ENCODE data around the gene INPP4A. TPM values are rescaled to one million over a fixed set of nuclear protein-coding genes. Genes with fewer than 3 reads are reported as not detected.

Gene INPP4A
- total and polyA plus RNA-seq, 2 of the 13 experiments (the other 11 are each of a cell fraction or from before 2014, with no cell fraction given) = 10.1 to 10.9 TPM

DNA sequence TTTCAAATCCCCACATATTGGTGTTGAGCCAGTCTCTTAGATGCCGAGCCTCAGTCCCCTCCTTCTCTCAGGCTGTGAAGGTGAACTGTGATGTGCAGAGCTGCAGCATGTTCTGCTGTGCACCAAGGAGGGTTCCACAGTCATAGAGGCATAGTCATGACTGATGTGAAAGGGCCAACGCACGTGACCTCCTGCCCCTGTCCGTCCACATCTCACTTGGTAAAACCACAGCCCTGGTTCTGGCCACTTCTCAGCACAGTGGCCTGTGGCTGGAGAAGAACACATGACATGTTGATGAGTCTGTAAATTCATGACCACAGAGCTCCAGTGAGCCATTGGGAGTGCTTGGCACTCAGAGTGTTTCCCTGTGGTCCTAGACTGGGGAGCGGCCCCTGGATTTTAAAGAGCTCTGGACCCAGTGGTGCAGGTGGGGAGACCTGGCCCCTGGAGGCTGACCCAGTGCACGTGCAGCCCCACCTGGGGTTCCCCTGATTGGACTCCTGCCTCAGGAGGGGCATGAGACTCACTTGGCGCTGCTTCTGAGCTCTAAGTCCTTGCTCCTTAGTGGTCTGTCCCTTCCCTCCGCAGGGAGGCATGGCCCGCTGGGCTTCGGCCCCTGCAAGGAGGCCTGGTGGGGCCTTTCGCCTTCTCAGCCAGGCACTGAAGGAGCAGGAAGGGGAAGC lies 25.3 kb downstream of the INPP4A start:
- no peak for ATAC-seq
- Histone ChIP-seq H3K4me2 (ENCODE audit: low read depth, low read length) (no peak overlapping the region), H3K9me3 (ENCODE audit: low read length) (no peaks in the 10 kb centered on the region), H3K4me1 (ENCODE audit: insufficient read depth, low read length) (peaks cover 38% of the 10 kb centered on the region), H3K27me3 (ENCODE audit: control insufficient read depth in 1 of 2, insufficient read depth in 2 of 2, low read length in 2 of 2) (no peaks in the 10 kb centered on the region), H3K27ac (ENCODE audit: extremely low read length, insufficient read depth, low read length) (no peak overlapping the region), H3K9ac (ENCODE audit: insufficient read depth, low read depth, low read length) (no peak overlapping the region), H2AFZ (ENCODE audit: low read length) (no peak overlapping the region), H3K4me3 (replicated peaks in 1 of 3; ENCODE audit: insufficient read depth in 1 of 3, low read depth in 2 of 3, low read length in 3 of 3) (no peak overlapping the region), H3K36me3 (replicated peaks in 1 of 2; ENCODE audit: control insufficient read depth in 1 of 2, insufficient read depth in 2 of 2, low read length in 2 of 2) (no peaks in the 10 kb centered on the region), H3K79me2 (ENCODE audit: insufficient read depth, low read length) (peaks cover 2% of the 10 kb centered on the region), H4K20me1 (ENCODE audit: insufficient read depth, low read length) (peaks cover 9% of the 10 kb centered on the region; the same call in 1 of the 2 replicates)
- TF ChIP-seq ZBTB4 (CRISPR knock-in tag; IDR thresholded peaks at IDR 0.05; ENCODE audit: borderline replicate concordance) = no peak
- no peak for TF ChIP-seq ZC3H13 (CRISPR knock-in tag; IDR thresholded peaks at IDR 0.05)
- TF ChIP-seq ZNF850 (CRISPR knock-in tag; conservative IDR thresholded peaks at IDR 0.05) = no peak
- TF ChIP-seq ZNF7 (CRISPR knock-in tag; IDR thresholded peaks at IDR 0.05) = no peak
- no peak for TF ChIP-seq HIVEP1 (CRISPR knock-in tag; IDR thresholded peaks at IDR 0.05)
- no peak for TF ChIP-seq ZNF431 (CRISPR knock-in tag; IDR thresholded peaks at IDR 0.05; ENCODE audit: borderline replicate concordance, low read depth)
- TF ChIP-seq ZNF142 (CRISPR knock-in tag; IDR thresholded peaks at IDR 0.05) = no peak
- no peak for TF ChIP-seq RNF2 (conservative IDR thresholded peaks at IDR 0.05; ENCODE audit: low read depth)
- TF ChIP-seq SRF (IDR thresholded peaks at IDR 0.05; ENCODE audit: low read depth, low read length) = no peak
- no peak for TF ChIP-seq ZBTB42 (CRISPR knock-in tag; IDR thresholded peaks at IDR 0.05)
- TF ChIP-seq, protein P1, sequence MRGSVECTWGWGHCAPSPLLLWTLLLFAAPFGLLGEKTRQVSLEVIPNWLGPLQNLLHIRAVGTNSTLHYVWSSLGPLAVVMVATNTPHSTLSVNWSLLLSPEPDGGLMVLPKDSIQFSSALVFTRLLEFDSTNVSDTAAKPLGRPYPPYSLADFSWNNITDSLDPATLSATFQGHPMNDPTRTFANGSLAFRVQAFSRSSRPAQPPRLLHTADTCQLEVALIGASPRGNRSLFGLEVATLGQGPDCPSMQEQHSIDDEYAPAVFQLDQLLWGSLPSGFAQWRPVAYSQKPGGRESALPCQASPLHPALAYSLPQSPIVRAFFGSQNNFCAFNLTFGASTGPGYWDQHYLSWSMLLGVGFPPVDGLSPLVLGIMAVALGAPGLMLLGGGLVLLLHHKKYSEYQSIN (CRISPR knock-in tag; IDR thresholded peaks at IDR 0.05; ENCODE audit: borderline replicate concordance) = no peak
- CTCF ChIA-PET (ENCODE audit: low intra/inter-chr PET ratio, low total read pairs) = no interaction called here
- intact Hi-C loops (cut with micrococcal nuclease; ENCODE audit: unreplicated experiment) (no loop called here), in situ Hi-C loops (cut with HindIII; ENCODE audit: extremely low pct_ligation_motif_present, low pct_unique_long_range_greater_than_20kb) (no loop called here)
- WGBS (ENCODE audit: low lambda C conversion rate) = 94% methylated on average over 6 of the region's 11 CpGs
- no peak for DNase-seq (ENCODE audit: low spot score)
- no TSS peak for BruUV-seq (replicated peaks)
- FAIRE-seq = no peak
- POLR2A ChIA-PET = interaction anchor here (1.5 to 1.6 kb wide), 2 partner anchors 14 to 18 kb away, joined by 3 to 4 read pairs; no protein-coding TSS in a partner anchor
